ENCODE data around the gene ACTMAP.
"Not testable (repeated sequence)": the region's sequence is repeated elsewhere in the genome, so short reads cannot be mapped to it uniquely, and the experiment has no call there.

DNA sequence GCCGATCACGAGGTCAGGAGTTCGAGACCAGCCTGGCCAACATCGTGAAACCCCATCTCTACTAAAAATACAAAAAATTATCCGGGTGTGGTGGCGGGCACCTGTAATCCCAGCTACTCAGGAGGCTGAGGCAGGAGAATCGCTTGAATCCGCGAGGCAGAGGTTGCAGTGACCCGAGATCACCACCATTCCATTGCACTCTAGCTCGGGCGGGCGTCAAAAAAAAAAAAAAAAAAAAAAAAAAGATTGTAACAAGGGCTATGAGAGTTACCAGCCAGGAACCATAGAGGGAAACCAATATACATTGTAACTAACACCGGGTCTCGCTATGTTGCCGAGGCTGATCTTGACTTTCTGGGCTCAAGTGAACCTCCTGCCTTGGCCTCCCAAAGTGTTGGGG, 18.0 kb downstream of the ACTMAP start:
- TF ChIP-seq POLR2A (IDR thresholded peaks at IDR 0.05), result not testable (repeated sequence)
- TF ChIP-seq, protein P1, sequence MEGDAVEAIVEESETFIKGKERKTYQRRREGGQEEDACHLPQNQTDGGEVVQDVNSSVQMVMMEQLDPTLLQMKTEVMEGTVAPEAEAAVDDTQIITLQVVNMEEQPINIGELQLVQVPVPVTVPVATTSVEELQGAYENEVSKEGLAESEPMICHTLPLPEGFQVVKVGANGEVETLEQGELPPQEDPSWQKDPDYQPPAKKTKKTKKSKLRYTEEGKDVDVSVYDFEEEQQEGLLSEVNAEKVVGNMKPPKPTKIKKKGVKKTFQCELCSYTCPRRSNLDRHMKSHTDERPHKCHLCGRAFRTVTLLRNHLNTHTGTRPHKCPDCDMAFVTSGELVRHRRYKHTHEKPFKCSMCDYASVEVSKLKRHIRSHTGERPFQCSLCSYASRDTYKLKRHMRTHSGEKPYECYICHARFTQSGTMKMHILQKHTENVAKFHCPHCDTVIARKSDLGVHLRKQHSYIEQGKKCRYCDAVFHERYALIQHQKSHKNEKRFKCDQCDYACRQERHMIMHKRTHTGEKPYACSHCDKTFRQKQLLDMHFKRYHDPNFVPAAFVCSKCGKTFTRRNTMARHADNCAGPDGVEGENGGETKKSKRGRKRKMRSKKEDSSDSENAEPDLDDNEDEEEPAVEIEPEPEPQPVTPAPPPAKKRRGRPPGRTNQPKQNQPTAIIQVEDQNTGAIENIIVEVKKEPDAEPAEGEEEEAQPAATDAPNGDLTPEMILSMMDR (IDR thresholded peaks at IDR 0.05), result not testable (repeated sequence)
